NCI-H2227 treated with DMSO at 0.1 percent for 48 hours (cell line): ENCODE measurements around the gene TH.

Source experiments
- DNase-seq: peaks from one replicate; lab custom pipeline; 2025; lab: John Stamatoyannopoulos, UW

Gene TH

DNA sequence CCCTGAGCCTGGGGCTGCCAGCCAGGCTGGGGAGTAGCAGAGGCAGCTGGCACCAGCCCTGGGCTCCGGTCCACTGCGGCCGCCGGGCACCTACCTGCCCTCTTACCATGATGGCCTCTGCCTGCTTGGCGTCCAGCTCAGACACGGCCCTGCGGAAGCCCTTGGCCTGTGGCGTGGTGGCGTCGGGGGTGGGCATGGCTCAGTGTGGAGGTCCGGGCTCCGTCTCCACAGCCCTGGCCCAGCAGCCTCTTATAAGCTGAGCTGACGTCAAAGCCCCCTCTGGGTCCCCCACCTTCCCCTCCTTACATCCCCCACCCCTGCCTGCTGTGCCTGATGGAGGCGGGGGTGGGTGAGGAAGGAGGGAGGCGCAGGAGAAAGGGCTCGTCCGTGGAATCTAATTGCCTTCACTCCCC lies at the start of gene TH:
Gene TH, minus strand, starts transcription at position 225 of the 413 bp plus-strand sequence. Its CDS starts 29 bp downstream, at position 196.
- no peak for DNase-seq

DNA sequence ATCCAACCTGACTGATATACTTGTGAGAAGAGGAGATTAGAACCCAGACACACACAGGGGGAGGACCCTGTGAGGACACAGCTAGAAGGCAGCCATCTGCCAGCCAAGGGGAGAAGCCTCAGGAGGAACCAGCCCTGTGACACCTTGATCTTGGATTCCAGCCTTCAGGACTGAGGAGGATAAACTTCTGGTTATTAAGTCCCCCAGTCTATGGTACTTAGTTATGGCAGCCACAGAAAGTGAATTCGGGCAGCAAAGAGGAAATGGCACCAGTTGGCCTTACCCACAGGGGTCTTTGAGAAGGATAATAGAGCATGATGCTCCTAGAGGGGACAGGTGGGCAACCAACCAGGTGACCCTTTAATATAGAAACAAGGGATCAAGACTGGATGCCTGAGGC lies 49.4 kb upstream of the TH start:
- no peak for DNase-seq

DNA sequence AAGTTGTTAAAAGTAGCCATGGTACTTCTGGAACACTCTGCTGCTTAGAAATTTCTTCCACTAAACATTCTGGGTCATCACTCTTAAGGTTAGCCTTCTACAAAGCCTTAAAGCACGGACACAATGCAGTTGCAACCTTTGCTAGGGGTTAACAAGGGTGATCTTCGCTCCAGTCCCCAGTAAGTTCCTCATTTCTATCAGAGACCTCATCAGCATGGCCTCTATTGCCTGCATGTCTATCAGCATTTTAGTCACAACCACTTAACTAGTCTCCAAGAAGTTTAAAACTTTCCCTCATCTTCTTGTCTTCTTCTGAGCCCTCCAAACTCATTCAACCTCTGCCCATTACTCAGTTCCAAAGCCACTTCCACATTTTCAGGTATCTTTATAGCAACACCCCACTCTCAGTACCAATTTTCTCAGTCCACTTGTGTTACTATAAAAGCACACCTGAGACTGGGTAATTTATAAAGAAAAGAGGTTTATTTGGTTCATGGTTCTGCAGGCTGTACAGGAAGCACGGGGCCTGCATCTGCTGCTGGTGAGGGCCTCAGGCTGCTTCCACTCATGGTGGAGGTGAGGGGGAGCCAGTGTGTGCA lies 48.7 kb upstream of the TH start:
- DNase-seq, result no peak

DNA sequence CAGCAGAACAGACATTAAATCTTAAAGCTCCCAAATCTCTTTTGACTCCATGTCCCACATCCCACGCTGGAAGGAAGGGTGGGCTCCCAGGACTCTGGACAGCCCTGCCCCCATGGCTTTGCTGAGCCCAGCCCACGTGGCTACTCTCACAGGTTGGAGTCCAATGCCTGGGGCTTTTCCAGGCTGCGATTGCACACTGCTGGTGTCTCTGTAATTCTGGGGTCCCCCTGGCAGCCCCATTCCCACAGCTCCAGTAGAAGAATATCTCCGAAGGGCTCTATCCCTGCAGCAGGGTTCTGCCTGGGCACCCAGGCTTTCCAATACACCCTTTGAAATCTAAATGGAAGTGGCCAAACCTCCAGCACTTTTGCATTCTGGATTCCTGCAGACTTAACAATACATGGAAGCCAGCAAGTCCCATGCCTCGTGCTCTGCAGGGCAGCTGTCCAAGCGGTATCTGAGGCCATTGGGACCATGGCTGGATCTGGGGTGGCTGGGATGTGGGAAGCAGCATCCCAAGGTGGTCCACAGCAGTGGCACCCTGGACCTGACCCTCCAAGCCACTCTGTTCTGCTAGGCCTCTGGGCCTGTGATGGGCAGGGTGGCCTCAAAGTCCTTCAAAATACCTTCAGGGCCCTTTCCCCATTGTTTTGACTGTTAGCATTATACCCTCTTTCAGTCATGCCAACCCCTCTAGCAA lies 47.9 kb upstream of the TH start:
- DNase-seq, result no peak

DNA sequence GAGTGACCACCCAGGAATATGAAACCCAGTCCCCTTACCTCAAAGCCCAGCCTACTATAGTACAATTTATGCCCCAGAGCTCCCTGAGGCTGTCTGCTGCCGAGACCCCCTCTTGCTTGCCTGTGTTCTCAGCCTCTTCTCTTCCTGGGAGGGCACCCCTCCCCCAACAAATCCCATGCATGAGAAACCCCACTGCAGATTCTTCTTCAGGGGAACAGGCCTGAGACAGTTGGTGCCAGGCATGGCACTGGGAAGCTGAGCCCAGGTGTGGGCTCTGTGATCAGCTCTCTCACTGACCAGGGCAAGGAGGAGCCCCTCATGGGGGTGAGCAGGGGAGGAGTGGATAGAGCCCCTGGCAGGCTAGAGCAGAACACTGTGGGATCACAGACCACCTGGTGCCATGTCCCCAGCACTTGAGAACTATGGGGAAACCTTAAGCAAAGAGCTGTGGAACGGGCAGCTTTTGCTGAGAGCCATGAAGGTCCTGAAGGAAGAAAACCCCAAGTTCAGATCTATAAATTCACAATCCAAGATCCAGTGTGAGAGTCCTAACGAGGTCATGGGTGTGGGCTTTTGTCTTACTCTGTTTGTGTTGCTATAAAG lies 46.5 kb upstream of the TH start:
- DNase-seq, result no peak

DNA sequence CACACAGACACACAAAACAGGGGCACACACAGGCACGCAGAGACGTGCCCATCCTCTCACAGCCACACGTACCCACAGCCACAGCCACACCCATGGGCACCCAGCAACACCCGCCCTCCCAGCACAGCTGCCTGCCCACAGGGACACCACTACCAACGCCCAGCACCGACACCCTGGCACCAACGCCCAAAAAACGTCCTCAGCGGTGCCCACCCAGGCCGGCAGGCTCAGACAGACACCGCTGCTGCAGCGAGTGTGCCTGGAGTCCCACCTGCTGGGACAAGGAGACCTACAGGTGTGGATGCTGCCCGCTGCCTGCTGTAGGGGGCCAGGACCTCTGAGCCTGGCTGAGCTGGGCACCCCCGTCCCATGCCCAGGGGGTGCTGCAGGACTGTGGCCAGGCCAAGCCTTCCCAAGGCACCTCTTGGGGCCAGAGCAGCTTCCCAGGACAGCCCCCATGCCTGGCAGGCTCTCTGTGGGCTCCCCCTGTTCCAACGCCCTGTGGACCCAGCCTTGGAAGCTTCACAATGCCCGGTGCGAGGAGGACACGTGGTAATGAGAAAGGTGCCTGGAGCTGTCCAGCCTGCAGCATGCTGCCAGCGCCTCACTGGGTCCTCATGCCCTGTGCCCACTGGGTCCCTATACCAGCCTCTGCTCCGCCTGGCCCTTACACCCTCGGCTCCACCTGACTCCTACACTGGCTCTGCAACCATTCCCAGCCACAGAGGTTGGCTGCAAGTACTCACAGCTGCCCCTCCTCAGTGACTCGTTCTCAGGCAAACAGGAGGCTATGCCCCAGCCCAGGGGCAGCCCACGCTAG lies 45.8 kb upstream of the TH start:
- no peak for DNase-seq

DNA sequence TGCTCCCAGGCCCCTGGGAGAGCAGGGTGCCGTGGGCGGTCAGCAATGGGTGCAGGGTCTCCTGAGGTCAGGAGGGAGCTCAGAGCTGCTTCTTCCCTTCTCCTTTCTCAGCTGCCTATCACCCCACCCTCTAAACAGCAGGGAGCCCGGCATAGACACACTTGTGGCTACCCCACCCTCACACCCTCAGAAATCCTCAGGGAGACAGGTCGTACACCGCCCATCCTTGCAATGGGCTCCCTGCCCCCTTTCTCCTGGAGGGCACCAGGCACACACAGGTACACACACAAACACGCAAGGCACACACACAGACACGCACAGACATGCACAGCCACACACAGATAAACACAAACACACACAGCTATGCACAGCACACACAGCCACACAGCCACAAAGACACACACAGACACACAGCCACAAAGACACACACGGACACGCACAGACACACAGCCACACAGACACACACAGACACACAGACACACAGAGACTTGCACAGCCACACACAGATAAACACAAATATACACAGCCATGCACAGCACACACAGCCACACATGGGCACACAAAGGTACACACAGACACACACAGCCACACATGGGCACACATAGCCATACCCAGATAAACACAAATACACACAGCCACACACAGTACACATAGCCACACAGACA lies 44.9 kb upstream of the TH start:
- DNase-seq, result no peak

DNA sequence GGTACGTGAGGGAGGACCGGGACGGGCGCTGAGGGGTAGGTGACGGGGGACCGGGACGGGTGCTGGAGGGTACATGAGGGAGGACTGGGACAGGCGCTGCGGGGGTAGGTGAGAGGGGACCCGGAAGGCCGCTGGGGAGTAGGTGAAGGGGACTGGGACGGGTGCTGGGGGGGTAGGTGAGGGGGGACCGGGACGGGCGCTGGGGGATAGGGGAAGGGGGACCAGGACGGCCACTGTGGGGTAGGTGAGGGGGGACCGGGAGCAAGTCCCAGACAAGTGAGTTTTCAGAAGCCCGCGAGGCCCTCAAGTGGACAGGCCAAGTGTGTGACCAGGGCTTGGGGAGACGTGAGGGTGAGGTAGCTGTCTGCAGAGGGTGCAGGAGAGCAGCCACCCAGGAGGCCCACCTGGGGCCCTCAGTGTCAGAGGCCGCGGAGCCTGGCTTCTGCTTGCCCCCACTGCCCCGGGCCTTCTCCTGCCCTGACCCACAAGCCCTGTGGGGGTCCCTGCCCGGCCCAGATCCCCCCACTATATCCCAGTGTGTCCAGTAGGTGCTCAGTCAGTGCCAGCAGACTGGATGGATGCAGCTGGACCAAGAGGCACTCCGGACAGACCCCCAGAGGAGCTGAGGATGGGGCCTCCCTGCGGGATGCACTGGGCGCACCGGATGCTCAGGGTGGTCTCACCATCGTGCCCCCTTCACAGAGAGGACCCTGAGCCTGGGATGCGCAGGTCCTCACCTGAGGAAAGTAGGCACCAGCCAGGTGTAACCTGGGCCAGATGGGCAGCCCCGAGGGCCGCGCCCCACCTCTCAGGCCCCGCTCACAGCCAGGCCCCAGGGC lies 44.2 kb upstream of the TH start:
- DNase-seq, result no peak

DNA sequence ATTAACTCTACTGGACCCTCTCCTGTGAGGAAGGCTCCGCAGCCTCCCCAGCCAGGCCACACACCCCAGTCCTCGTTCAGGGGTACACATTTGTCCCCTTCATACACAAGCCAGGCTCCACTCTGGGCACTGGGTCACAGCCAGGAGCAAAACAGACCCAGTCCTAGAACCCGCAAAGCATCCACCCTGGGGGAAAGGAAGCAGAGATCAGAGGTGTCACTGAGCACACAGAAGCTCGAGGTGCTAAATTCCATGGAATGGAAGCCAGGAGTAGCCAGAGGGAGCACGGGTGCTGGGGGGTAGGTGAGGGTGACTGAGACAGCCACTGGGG lies 43.6 kb upstream of the TH start:
- no peak for DNase-seq

DNA sequence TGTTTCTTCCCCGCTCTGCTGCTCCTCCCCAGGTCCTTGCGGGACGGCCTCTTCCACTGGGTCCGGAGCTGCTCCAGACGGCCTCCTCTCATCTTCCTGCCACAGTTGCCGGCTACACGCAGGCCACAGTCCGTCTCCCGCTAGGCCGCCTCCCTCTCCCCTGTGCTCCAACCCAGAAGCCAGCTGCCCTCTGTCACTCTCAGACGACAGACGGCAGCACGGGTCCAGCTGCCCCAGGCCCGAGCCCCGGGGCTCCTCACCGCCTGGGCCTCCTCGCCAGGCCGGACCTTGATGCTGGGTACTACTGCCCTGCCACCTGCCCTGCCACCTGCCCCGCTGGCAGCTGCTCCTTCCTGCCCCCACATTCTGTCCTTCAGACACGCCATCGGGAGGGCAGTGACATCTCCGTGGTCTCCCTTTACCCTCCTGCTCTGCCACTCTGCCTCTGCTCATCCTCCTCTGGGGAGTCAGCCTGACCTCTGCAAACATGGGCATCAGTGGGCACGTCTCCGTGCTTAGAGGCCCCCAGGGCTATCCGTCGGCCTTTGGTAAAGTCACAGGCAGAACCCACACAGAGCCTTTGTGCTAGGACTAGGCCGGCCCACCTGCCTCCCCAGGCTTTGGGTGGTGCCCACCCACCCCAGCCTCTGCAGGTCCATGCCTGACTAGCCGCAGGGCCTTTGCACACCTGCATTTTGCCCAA lies 43.1 kb upstream of the TH start:
- DNase-seq, result no peak

DNA sequence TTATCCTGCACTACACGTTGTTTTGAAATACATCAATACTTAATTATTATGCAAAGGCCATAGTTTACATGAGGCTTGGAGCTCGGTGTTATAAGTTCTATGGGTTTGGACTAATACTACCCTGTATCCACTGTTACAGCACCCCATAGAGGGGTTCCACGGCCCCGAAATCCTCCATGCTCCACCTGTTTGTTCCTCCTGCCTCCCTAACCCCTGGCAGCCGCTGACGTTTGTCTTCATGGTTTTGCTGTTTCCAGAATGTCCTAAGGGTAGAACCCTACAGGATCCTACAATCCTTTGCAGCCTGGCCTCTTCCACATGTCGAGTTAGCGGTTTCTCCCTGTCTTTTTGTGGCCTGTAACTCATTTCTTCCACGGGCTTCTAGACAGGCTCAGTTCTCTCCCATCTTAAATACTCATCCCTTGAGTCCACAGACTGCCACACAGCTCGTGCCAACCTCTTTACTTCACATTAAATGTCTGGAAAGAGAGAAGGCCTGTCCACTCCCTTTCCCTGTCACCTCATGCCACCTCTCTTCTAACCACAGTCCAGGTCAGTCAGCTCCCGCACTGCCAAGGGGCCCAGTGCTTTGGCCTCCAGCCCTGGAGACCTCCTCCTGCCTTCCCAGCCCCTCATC lies 42.4 kb upstream of the TH start:
- DNase-seq, result no peak

DNA sequence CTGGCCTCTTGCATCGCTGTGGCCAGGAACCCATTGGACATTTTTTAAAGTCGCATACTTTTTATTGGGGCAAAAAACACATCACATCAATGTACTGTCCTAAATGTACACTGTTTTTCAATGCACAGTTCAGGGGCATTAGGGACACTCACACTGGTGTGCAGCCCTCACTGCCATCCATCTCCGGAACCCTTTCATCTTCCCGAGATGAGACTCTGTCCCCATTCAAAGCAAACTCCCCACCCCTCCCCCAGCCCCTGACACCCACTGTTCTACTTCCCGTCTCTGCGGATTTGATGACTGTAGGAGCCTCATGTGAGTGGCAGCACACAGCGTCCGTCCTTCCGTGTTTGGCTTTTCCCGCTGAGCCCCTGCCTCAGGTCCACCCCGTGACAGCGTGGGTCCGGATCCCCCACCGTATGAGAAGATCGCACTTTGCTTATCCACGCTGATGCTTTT lies 41.8 kb upstream of the TH start:
- DNase-seq, result no peak

DNA sequence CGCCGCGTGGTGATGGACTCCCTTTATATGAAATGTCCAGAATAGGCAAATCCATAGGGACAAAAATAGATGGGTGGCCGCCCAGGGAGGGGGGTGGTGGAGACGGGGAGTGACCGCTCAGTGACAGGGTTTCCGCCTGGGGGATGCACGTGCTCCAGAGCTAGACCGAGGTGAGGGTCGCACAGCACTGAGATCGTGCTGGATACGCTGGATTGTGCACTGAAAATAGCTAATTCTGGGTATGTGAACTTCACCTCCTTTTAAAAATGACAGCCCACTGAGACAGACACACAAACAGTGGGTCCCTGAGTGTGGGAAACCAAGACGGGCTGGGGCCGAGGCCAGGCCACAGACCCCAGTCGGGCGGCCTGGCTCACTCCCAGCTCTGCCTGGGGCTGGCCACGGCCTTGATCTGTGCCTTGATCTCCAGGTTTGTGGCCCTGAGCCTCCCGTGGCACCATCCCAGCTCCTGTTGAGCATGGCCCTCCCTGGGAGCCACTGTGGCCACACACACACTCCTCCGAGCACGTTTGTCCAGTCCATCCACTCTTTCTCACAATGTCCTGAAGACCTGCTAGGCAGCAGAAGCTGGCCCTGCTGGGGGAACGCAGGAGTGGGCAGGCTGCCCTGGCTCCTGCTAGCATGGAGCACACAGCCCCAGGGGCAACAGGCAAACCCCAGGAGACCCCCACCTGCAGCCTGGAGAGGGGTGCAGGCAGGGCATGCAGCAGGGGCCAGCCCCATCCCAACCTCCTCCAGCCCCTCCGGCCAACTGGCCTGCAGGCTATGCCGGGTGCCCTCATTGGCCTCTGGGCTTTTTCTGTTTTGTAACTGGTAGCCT lies 41.0 kb upstream of the TH start:
- no peak for DNase-seq

DNA sequence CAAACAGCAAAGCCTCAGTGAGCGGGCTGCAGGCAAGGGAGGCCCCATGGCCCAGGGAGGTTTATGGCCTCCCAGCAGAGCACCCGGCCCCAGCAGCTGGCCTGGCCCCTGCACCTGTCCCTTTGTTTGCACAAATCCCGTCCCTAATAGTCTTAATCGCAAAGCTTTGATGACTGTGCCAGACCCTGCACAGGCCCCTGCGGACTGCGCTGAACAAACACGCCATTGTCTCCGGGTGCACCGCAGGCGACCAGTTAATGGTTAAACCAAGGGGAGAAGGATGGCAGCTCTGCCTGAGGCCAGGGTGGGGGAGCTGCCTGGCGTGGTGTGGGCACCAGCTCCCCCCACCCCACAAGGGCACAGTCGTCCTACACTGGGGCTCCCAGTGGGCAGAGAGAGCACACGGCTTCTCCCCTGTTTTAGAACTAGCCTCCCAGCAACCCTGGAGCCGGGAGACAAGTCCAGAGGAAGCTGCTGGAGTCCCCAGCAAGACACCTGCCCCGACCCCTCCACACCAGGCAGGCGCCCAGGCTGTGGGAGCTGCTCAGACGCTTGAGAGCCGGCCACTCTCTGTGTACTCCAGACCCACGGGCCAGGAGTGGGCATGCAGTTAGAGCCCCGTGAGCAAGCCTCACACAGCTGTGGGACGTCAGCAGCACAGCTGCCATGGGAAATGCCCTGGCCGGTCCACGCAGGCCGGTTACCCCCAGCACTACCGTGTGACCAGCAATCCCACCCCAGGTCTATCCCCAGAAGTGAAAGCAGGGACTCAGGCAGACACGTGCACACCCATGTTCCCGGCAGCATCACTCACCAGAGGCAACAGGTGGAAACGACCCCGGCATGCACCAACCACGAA lies 39.7 kb upstream of the TH start:
- peak; percentile 28 for DNase-seq

DNA sequence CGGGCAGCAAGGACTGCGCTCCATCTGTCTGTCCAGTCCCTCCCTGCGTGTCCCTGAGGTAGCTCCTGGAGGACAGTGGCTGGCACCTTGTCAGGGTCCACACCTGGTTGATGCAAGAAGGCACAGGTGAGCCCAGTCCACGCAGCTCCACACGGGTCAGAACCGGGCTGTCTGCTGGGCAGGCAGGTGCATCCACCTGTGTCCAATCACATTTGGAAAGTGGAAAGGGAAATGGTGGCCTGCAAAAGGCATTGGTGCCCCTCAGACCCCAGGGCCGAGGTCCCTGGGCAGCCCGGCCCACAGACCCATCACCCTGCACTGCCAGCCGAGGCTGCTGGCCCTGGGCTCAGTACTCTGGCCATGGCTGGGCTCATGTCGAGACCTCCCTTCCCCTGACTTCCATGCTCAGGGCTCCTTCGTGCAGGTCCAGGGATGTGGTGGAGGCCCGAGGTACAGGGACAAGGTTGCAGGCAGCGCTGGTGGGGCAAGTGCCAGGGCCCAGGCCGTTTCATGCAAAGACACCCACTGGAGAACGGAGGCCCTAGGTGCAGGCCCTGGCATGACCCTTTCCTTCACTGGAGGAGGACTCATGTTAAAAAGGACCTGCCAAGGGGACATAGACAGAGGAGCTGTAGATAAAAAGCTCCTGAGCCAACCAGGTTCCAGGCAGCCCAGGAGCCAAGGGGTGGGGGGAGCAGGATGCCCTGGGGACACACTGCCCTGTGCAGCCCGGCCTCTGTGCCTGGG lies 38.9 kb upstream of the TH start:
- no peak for DNase-seq

DNA sequence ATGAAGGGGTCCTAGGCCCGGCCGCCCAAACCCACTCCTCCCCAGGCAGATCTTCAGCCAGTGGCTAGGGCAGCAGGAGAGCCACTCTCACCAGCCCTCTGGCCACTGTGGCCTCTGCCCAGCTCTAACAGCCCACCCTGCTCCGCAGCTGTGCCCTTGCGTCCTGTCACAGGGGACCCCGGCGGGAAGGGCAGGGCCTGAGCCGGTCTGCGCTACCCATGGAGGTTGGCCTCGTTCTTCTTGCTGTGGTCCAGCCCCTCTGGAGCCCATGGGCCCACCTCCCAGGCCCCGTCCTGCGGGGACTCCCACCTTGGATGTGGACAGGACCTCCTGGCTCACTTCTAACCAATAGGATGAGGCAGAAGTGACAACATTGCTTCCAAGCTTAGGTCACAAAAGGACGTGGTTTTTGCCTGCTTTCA lies 38.3 kb upstream of the TH start:
- DNase-seq, result no peak

DNA sequence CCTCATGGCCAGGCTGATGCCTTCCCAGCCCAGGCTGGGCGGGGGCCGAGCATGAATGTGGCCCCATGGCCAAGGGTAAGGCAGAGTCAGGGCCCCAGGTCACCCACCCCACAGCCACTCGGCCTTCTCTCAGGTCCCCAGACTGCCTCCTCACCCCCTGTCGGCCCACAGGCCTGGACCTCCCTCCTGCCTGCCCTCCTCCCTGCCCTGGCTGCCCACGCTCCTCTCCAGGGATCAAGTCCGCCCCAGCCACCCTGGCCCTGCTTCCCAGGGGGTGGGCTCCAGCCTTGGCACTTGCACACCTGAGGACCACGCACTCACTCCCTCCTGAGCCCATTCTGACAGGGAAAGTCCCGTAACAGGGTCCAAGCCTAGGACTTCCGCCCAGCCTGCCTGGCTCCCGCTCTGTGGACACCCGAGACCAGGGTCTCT lies 37.8 kb upstream of the TH start:
- DNase-seq, result no peak
